GM19463 (cell line): Measurements from ENCODE around the gene SOAT2.
"Not testable (repeated sequence)": the region's sequence is repeated elsewhere in the genome, so short reads cannot be mapped to it uniquely, and the experiment has no call there.

Experiments
- ATAC-seq: cut with Tn5 transposase; IDR thresholded peaks from one replicate; pipeline ENCODE4 v1.9.1; 2021; ENCODE audit warnings: mild to moderate bottlenecking, moderate library complexity; ENCODE audit not compliant: unreplicated experiment

The SOAT2 gene

GRCh38 chr12:53133722-53134121 is 30.4 kb downstream of the SOAT2 start:
- ATAC-seq, result no peak

- ATAC-seq, result no peak
These were observed 40.1 kb downstream of the SOAT2 start for GRCh38 chr12:53143355-53143754.

DNA sequence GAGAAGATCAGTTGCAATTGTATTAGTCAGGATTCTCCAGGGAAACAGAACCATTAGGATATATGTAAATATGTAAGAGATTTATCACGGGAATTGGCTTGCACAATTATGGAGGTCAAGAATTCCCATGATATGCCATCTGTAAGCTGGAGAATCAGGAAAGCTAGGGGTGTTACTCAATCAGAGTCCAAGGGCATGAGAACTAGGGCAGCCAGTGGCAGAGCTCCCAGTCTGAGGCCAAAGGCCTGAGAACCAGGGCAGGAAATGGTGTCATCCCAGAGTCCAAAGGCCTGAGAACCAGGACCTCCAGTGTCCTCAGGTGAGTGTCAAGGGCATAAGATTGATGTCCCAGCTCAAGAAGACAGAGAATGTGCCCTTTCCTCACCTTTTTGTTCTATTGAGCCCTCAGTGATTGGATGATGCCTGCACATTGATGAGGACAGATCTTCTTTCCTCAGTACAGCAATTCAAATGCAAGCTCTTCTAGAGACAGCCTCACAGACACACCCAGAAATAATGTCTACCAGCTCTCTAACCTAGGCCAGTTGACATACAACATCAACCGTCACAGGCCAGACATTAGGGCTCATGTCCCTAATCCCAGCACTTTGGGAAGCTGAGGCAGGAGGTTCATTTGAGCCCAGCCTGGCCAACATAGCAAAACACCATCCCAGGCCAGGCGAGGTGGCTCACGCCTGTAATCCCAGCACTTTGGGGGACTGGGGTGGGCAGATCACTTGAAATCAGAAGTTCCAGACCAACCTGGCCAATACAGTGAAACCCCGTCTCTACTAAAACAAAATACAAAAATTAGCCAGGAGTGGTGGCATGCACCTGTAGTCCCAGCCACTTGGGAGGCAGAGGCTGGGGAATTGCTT is 42.3 kb downstream of the SOAT2 start:
- no peak for ATAC-seq

DNA sequence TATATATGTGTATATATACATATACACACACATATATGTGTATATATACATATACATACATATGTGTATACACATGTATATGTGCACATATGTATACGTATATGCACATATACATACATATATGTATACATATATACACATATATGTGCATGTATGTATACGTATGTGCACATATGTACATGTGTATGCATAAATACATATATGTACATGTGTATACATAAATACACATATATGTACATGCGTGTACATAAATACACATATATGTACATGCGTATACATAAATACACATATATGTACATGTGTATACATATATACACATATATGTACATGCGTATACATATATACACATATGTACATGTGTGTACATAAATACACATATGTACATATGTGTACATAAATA is 43.9 kb downstream of the SOAT2 start:
- no peak for ATAC-seq

DNA sequence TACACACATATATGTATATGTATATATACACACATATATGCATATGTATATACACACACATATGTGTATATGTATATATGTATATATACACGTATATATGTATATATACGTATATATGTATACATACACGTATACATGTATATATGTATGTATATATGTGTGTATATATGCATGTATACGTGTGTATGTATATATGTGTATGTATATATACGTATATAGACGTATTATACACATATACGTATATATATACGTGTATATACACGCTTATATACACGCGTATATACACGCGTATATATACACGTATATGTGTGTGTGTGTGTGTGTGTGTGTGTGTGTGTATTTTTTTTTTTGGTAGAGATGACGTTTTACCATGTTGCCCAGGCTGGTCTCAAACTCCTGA is 44.4 kb downstream of the SOAT2 start:
- ATAC-seq, result no peak

GRCh38 chr12:53151039-53151438 is 47.8 kb downstream of the SOAT2 start:
- no peak for ATAC-seq

GRCh38 chr12:53152390-53152789 is 49.1 kb downstream of the SOAT2 start:
- ATAC-seq, result no peak

DNA sequence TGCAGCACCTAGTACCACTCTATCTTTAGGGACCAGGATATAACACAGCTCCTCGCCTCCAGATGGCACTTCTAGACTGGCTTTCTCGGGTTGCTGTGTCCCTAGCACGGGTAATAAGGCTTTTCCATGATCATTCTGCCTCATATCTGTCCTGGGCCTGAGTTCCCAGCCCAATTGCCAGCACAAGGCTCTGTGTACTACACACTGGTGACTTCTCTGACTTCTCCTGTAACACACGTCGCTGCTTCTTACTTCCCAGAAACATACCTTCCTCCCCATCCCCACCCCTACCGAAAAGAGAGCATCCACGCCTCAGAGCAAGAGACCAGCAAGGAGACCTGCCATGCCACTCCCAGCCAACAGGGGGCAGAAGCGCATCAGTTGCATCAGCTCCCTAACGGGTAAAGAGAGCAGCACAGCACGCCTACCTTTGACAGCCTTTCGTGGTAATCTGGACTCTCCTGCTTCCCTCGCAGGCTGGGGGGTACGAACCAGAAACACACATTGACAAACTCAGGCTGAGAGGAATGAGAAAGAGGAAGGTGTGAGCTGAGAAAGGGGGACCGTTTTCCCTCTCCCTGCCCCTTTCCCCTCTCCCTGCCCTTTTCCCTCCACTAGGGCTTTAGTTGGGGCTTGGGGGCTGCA is 56.0 kb downstream of the SOAT2 start:
- no peak for ATAC-seq

DNA sequence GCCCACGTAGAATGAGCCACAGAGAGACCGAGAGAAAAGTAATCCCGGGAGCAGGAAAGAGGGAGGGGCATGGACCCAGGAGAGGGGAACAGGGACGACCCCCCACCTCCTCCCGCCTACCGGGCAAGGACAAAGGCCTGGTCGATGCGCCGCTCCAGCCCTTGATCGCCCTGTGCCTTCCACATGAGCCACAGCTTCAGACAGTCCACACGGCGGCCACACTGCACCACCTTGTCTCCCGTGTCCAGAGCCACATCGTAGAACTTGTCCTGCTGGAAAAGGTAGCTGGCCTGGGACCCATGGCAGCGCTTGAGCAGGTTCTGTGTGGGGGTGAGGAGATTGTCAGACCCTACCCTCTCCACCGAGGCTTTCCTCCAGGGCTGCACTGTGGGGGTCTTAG is 56.7 kb downstream of the SOAT2 start:
- no peak for ATAC-seq

GRCh38 chr12:53160673-53161072 is 57.4 kb downstream of the SOAT2 start:
- ATAC-seq, result no peak

DNA sequence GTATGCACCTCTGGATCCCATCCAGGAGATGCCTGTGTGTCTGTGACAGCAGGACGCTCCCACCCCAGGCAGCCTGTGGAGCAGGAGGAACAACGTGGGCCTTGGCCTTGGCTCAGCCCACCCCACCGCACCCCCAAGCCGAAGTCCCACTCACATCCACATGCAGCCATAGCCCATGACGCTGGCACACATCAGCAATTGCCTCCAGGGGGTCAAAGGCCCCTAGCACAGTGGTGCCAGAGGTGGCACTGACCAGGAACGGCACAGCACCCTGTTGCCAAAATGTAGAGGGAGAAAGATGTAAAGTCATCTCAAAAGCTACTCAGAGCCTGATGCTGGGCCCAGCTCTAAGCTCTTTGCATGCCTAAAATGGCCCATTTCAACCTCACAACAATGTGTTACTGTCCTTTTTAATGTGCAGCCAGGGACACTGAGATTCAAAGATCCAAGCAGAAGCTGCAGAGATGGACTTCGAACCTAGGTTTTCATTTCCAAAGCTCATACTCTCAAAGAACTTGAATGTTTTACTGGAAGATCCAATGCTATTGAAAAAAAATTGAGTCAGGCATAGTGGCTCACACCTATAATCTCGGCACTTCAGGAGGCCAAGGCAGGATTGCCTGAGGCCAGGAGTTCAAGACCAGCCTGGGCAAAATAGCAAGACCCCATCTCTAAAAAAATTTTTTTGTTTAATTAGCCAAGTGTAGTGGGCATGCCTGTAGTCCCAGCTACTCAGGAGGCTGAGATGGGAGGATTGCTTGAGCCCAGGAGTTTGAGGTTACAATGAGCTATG is 58.0 kb downstream of the SOAT2 start:
- no peak for ATAC-seq

DNA sequence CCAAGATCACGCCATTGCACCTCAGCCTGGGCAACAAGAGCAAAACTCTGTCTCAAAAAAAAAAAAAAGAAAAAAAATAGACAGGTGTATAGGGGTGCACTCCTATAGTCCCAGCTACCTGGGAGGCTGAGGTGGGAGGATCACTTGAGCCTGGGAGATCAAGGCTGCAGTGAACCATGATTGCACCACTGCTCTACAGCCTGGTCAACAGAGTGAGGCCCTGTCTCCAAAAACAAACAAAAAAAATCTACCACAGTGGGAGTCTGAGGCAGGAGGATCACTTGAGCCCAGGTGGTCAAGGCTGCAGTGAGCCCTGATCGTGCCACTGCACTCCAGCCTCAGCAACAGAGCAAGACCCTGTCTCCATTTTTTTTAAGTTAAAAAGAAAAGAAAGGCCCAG is 59.7 kb downstream of the SOAT2 start:
- ATAC-seq, result not testable (repeated sequence)

DNA sequence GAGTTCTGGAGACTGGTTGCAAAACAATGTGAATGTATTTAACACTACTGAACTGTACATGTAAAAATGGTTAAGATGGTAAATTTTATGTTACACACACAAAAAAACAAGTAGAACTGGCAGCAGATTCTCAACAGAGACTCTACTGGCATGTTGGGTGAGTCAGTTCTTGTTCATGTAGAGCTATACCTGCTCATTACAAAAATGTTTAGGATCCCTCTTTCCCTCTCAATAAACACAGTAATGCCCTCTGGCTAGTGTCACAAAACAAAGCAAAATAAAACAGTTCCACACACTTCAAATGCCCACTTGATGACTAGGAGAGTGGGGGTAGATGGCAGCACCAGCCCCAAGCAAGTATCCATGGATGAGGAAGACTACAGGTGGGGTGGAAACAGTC is 63.6 kb downstream of the SOAT2 start:
- ATAC-seq, result no peak

DNA sequence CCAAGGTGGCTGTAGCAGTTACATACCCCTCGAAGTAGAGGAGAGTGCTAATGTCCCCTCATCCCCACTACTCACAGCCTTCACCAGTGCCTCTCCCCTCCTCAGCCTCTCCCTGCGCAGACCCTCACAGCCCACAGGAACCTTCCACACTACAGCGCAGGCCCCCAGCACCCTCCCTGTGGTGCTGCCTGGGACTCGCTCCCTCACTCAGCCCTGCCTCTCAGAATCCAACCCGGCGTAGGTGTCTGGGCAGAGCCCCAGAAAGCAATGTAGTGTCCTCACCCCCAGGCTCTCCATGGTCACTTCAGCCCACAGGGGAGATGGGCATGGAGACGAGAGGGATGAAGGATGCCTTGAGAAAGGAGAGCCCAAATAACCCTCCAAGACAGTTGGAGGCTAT is 66.4 kb downstream of the SOAT2 start:
- no peak for ATAC-seq

DNA sequence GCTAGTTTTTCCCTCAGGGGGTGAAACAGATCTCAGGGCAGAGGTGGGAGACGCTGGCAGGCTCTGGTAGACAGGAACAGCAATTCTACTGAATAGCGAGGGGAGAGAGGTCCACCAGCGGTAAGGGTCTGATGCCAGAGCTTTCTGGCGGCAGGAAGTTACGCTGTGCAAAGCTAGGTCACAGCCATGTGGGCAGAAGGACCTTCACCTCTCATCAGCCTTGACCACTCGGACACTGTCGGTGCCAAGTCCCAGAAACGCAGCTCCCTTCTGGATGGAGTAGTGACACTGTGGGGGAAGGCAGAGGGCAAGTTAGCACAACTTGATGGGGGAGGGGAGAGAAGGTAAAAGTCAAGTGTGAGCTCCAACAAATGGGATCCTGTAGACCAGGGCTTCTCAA is 66.9 kb downstream of the SOAT2 start:
- no peak for ATAC-seq

- no peak for ATAC-seq
These were observed 67.8 kb downstream of the SOAT2 start for GRCh38 chr12:53170876-53171724.

- no peak for ATAC-seq
These were observed 68.5 kb downstream of the SOAT2 start for GRCh38 chr12:53171725-53172329.

DNA sequence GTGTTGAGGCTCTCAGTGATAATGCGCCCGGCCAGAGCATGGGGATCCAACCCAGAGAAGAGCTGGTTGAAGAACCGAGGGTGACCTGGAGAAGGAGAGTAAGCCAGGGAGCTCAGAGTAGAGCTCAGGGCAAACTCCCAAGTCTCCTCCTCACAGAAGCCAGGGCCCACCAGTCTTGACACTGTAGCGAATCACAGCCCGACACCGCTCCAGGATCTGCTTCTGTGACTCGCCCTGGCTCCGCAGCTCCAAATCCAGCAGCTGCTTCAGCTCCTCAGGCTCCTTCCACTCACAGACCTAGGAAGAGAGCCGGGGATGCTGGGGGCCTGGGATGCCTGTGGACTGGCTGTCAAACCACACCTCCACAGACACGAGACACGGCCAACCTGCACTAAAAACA is 69.1 kb downstream of the SOAT2 start:
- ATAC-seq, result no peak

GRCh38 chr12:53173085-53173715 is 69.9 kb downstream of the SOAT2 start:
- ATAC-seq, result no peak
